ENCODE measurements around the gene ARL5B.
"Not testable (repeated sequence)": the region's sequence is repeated elsewhere in the genome, so short reads cannot be mapped to it uniquely, and the experiment has no call there.

Gene ARL5B
- 18.9 to 532 (median 60.8) reads per million in 17 experiments for total RNA-seq

GRCh38 chr10:18659125-18659818 is at the start of gene ARL5B:
TSS of gene ARL5B (plus strand) at chr10:18659431. CDS start at chr10:18659638, 207 bp downstream.
- peak; percentile 99 for DNase-seq

- peak in 2 of 4 experiments; percentile 7 to 8 for DNase-seq
Observed at GRCh38 chr10:18610517-18610916, 48.7 kb upstream of the ARL5B start.

GRCh38 chr10:18611168-18611567 is 48.1 kb upstream of the ARL5B start:
- DNase-seq = no peak

GRCh38 chr10:18615618-18616017 is 43.6 kb upstream of the ARL5B start:
- no peak for DNase-seq

- DNase-seq = no peak
Observed at GRCh38 chr10:18616337-18616736, 42.9 kb upstream of the ARL5B start.

- DNase-seq = no peak
Observed at GRCh38 chr10:18619016-18619415, 40.2 kb upstream of the ARL5B start.

- no peak for DNase-seq
Observed at GRCh38 chr10:18620856-18621255, 38.4 kb upstream of the ARL5B start.

GRCh38 chr10:18623671-18624070 is 35.6 kb upstream of the ARL5B start:
- DNase-seq = peak in 1 of 4 experiments; percentile 5

- DNase-seq = no peak
Observed at GRCh38 chr10:18625886-18626285, 33.3 kb upstream of the ARL5B start.

- peak; percentile 19 to 61 (median 39) for DNase-seq
Observed at GRCh38 chr10:18627452-18628018, 31.7 kb upstream of the ARL5B start.

GRCh38 chr10:18632500-18632899 is 26.7 kb upstream of the ARL5B start:
- DNase-seq = not testable (repeated sequence)

- DNase-seq = no peak
Observed at GRCh38 chr10:18635995-18636394, 23.2 kb upstream of the ARL5B start.

- not testable (repeated sequence) for DNase-seq
Observed at GRCh38 chr10:18637400-18637799, 21.8 kb upstream of the ARL5B start.

GRCh38 chr10:18639719-18640118 is 19.5 kb upstream of the ARL5B start:
- not testable (repeated sequence) for DNase-seq

GRCh38 chr10:18647151-18647550 is 12.1 kb upstream of the ARL5B start:
- no peak for DNase-seq

GRCh38 chr10:18647945-18648344 is 11.3 kb upstream of the ARL5B start:
- DNase-seq = no peak

GRCh38 chr10:18649364-18649959 is 9.8 kb upstream of the ARL5B start:
- no peak for DNase-seq

- peak in 1 of 4 experiments; percentile 7 for DNase-seq
Observed at GRCh38 chr10:18650404-18650997, 8.7 kb upstream of the ARL5B start.

GRCh38 chr10:18651324-18652007 is 7.8 kb upstream of the ARL5B start, which contains the start of gene NSUN6:
TSS of gene NSUN6 (minus strand) at chr10:18651587. CDS start at chr10:18651203, 384 bp downstream.
- peak; percentile 90 to 93 (median 91) for DNase-seq

GRCh38 chr10:18653112-18653511 is 6.1 kb upstream of the ARL5B start:
- DNase-seq = no peak

- DNase-seq = no peak
Observed at GRCh38 chr10:18656724-18657123, 2.5 kb upstream of the ARL5B start.

GRCh38 chr10:18658271-18659124 is 733 bp upstream of the ARL5B start:
- peak; percentile 18 to 56 (median 34) for DNase-seq

Data from suppressor macrophage (primary cell).